Activated T-helper 1 cell treated with anti-CD3 and anti-CD28 coated beads, Interleukin-12 subunit alpha, Interleukin-12 subunit beta, Interleukin-2, Interleukin-4 antibody, amounts not matched to agents 30 ng/mL and 10 ng/mL and 1 ng/mL, durations not matched to agents 14 hours and 24 hours and 36 hours (primary cell): ENCODE data around the gene ANHX. TPM values are rescaled to one million over a fixed set of nuclear protein-coding genes. Genes with fewer than 3 reads are reported as not detected.

Experiments
- DNase-seq: peaks from one replicate; pipeline ENCODE4 v3.0.0; 2021; ENCODE audit warnings: low spot score
- H3K27ac Mint-ChIP-seq: one replicate; pipeline ENCODE4 v1.8.0; 2021; ENCODE audit warnings: mild to moderate bottlenecking, mixed read lengths
- H3K27me3 Mint-ChIP-seq: one replicate; pipeline ENCODE4 v1.8.0; 2022; ENCODE audit warnings: mild to moderate bottlenecking, moderate library complexity, mixed read lengths; ENCODE audit not compliant: insufficient read depth
- H3K36me3 Mint-ChIP-seq: one replicate; pipeline ENCODE4 v1.8.0; 2021; ENCODE audit warnings: low read depth, mixed read lengths
- H3K4me1 Mint-ChIP-seq: one replicate; pipeline ENCODE4 v1.8.0; 2021; ENCODE audit warnings: low read depth, mixed read lengths
- H3K4me3 Mint-ChIP-seq: one replicate; pipeline ENCODE4 v1.8.0; 2021; ENCODE audit warnings: mild to moderate bottlenecking, moderate library complexity, mixed read lengths
- H3K9me3 Mint-ChIP-seq: one replicate; pipeline ENCODE4 v1.8.0; 2021; ENCODE audit warnings: mixed read lengths
- intact Hi-C: fragments of 100-400 bp; cut with micrococcal nuclease; formaldehyde crosslinking; loops from one replicate; pipeline ENCODE4 v1.15.1; 2024
- total RNA-seq: library from RNA; stranded (reverse); gene quantifications from 2 replicates; pipeline ENCODE4 v1.2.3, GENCODE V29; 2022

ANHX gene
- total RNA-seq, 1 donor from 2014 or later: not detected

- H3K27me3 Mint-ChIP-seq: no peaks in the 10 kb centered on the region
- DNase-seq: no peak
- intact Hi-C loops: no loop called here
- H3K4me3 Mint-ChIP-seq: no peak overlapping the region
- H3K4me1 Mint-ChIP-seq: no peaks in the 10 kb centered on the region
- H3K27ac Mint-ChIP-seq: no peak overlapping the region
- peaks cover 58% of the 10 kb centered on the region for H3K9me3 Mint-ChIP-seq
- no peaks in the 10 kb centered on the region for H3K36me3 Mint-ChIP-seq
Measured at GRCh38 chr12:133226690-133227089, 9.0 kb downstream of the ANHX start.

DNA sequence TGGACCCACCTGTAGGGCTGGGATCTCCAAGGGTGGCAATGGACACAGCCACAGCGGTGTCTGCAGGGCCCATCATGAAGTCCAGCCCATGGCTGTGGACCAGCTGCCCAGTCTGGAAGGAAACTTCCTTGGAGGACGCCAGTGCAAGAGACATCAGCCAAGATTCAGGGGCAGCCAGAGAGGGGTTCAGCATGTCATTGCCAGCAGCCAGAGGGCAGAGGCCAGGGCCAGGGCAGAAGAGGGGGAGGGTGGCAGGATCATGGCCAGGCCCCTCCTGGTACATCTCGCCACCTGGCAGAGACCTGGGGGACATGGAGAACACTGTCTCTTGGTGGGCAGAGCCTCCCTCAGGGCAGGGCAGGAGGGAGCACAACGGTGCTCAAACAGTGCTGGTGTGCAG, 10.2 kb downstream of the ANHX start:
- H3K27ac Mint-ChIP-seq: no peak overlapping the region
- no peak overlapping the region for H3K4me3 Mint-ChIP-seq
- peaks cover 62% of the 10 kb centered on the region for H3K9me3 Mint-ChIP-seq
- intact Hi-C loops: no loop called here
- no peaks in the 10 kb centered on the region for H3K27me3 Mint-ChIP-seq
- no peaks in the 10 kb centered on the region for H3K4me1 Mint-ChIP-seq
- no peak for DNase-seq
- H3K36me3 Mint-ChIP-seq: no peaks in the 10 kb centered on the region

DNA sequence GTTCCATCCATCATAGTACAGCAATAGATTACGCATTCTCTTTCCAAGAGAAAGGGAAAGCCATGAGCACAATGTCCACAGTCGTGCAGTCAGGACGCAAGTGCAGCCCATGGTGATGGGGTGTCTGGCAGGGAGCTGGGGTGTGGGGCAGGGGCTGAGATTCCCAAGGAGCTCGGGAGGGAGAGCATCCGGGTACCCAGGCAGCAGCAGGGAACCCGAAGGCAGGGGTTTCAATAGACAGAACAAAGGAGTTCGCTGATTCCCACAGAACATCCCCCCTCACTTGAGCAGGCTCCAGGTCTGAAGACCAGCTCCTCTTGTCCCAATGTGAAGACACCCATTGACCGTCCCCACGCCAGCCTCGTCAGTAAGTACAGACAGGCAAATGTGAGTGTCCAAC, 13.5 kb downstream of the ANHX start:
- H3K27ac Mint-ChIP-seq: no peak overlapping the region
- H3K4me3 Mint-ChIP-seq: no peak overlapping the region
- no peak for DNase-seq
- H3K36me3 Mint-ChIP-seq: no peaks in the 10 kb centered on the region
- no peaks in the 10 kb centered on the region for H3K4me1 Mint-ChIP-seq
- no peaks in the 10 kb centered on the region for H3K27me3 Mint-ChIP-seq
- peaks cover 67% of the 10 kb centered on the region for H3K9me3 Mint-ChIP-seq
- intact Hi-C loops: no loop called here

DNA sequence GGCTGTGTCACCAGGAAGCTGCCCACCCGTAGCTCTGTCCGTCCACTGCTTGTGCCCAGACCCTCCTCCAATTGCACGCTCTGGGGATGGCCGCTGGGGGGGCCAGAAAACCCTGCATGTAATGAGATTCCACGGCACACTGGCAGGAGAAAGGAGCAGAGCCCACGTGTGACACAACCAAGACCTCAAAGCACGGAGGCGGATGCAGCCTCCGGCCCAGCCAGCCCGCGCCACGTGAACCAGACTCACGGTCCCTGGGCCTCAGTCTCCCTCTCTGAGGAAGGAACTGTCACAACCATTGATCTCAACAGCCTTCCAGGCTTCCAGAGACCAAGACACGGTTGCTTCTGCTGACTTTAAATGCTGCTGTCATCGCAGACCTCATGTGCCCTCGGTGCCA, 14.4 kb downstream of the ANHX start:
- Mint-ChIP-seq H3K27me3 (no peaks in the 10 kb centered on the region), H3K9me3 (peaks cover 72% of the 10 kb centered on the region), H3K36me3 (no peaks in the 10 kb centered on the region), H3K4me1 (no peaks in the 10 kb centered on the region), H3K27ac (no peak overlapping the region), H3K4me3 (no peak overlapping the region)
- intact Hi-C loops: no loop called here
- no peak for DNase-seq

DNA sequence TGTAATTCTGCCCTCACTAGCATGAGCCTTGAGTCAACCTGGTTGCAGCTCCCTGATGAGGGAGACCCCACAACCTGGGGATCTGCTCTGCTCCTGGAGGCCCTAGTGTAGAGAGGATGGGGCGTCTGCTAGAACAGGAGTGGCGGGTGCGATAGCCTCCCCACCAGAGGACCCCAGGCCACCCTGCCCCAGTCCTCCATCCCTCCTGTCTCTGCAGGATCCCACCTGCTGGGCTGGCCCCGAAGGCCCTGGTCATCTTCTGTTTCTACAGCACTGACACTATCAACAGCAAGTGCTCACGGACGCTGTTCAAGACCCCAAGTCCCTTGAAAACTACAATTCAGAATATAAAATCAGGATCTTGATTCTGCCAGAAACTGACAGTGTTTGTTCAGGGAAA, 15.2 kb downstream of the ANHX start:
- DNase-seq: no peak
- Mint-ChIP-seq H3K27me3 (no peaks in the 10 kb centered on the region), H3K9me3 (peaks cover 75% of the 10 kb centered on the region), H3K4me1 (no peaks in the 10 kb centered on the region), H3K36me3 (no peaks in the 10 kb centered on the region), H3K27ac (no peak overlapping the region), H3K4me3 (no peak overlapping the region)
- intact Hi-C loops: no loop called here

- no peak overlapping the region for H3K27ac Mint-ChIP-seq
- no peaks in the 10 kb centered on the region for H3K36me3 Mint-ChIP-seq
- DNase-seq: no peak
- H3K9me3 Mint-ChIP-seq: peaks cover 76% of the 10 kb centered on the region
- intact Hi-C loops: no loop called here
- no peak overlapping the region for H3K4me3 Mint-ChIP-seq
- H3K4me1 Mint-ChIP-seq: no peaks in the 10 kb centered on the region
- H3K27me3 Mint-ChIP-seq: no peaks in the 10 kb centered on the region
Measured at GRCh38 chr12:133217219-133217618, 18.5 kb downstream of the ANHX start.

DNA sequence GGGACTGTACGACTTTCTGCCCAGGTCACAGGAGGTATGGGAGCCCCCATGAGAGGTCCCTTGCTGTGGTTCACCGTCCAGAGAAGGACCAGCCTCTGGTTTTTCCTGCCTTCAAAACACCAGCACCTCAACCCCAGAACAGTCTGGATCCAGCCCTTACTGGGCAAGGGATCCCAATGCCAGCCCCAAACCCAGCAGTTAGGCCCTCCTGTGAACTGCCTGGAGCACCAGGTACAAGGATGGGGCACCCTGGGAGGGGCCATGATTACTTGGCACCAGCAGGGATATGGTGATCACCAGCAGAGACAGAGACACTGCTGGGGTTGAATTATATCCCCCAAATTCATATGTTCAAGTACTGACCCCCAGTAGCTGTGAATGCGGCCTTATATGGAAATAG, 20.0 kb downstream of the ANHX start:
- intact Hi-C loops: no loop called here
- no peaks in the 10 kb centered on the region for H3K27me3 Mint-ChIP-seq
- H3K27ac Mint-ChIP-seq: no peak overlapping the region
- peaks cover 78% of the 10 kb centered on the region for H3K9me3 Mint-ChIP-seq
- H3K36me3 Mint-ChIP-seq: no peaks in the 10 kb centered on the region
- no peak for DNase-seq
- no peak overlapping the region for H3K4me3 Mint-ChIP-seq
- no peaks in the 10 kb centered on the region for H3K4me1 Mint-ChIP-seq

- Mint-ChIP-seq H3K9me3 (peaks cover 64% of the 10 kb centered on the region), H3K4me1 (no peaks in the 10 kb centered on the region), H3K36me3 (peaks cover 31% of the 10 kb centered on the region), H3K4me3 (no peak overlapping the region), H3K27me3 (no peaks in the 10 kb centered on the region), H3K27ac (no peak overlapping the region)
- no peak for DNase-seq
- intact Hi-C loops: no loop called here
Measured at GRCh38 chr12:133206390-133206789, 29.3 kb downstream of the ANHX start.

GRCh38 chr12:133204264-133204603, 31.4 kb downstream of the ANHX start:
- H3K4me3 Mint-ChIP-seq: no peak overlapping the region
- no peaks in the 10 kb centered on the region for H3K27me3 Mint-ChIP-seq
- no peak for DNase-seq
- no peak overlapping the region for H3K27ac Mint-ChIP-seq
- H3K9me3 Mint-ChIP-seq: peaks cover 77% of the 10 kb centered on the region
- peaks cover 49% of the 10 kb centered on the region for H3K36me3 Mint-ChIP-seq
- intact Hi-C loops: no loop called here
- no peaks in the 10 kb centered on the region for H3K4me1 Mint-ChIP-seq

DNA sequence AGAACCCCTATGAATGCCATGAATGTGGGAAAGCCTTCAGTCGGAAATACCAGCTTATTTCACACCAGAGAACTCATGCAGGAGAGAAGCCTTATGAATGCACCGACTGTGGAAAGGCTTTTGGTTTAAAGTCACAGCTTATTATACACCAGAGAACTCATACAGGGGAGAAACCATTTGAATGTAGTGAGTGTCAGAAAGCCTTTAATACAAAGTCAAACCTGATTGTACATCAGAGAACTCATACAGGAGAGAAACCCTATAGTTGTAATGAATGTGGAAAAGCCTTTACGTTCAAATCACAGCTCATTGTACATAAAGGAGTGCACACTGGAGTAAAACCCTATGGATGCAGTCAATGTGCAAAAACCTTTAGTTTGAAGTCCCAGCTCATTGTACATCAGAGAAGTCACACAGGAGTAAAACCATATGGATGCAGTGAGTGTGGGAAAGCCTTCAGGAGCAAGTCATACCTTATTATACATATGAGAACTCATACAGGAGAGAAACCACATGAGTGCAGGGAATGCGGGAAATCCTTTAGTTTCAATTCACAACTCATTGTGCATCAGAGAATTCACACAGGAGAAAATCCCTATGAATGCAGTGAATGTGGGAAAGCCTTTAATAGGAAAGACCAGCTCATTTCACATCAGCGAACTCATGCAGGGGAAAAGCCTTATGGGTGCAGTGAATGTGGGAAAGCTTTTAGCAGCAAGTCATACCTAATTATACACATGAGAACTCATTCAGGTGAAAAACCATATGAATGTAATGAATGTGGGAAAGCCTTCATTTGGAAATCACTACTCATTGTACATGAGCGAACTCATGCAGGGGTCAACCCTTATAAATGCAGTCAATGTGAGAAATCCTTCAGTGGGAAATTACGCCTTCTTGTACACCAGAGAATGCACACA, 32.1 kb downstream of the ANHX start:
- H3K9me3 Mint-ChIP-seq: peaks cover 76% of the 10 kb centered on the region
- H3K4me3 Mint-ChIP-seq: no peak overlapping the region
- intact Hi-C loops: no loop called here
- H3K4me1 Mint-ChIP-seq: no peaks in the 10 kb centered on the region
- H3K27ac Mint-ChIP-seq: peak overlapping the region; percentile 31
- no peak for DNase-seq
- H3K27me3 Mint-ChIP-seq: no peaks in the 10 kb centered on the region
- peaks cover 49% of the 10 kb centered on the region for H3K36me3 Mint-ChIP-seq

GRCh38 chr12:133202493-133203343, 33.0 kb downstream of the ANHX start:
- H3K27me3 Mint-ChIP-seq: no peaks in the 10 kb centered on the region
- H3K4me1 Mint-ChIP-seq: no peaks in the 10 kb centered on the region
- intact Hi-C loops: no loop called here
- no peak overlapping the region for H3K4me3 Mint-ChIP-seq
- H3K9me3 Mint-ChIP-seq: peaks cover 73% of the 10 kb centered on the region
- H3K36me3 Mint-ChIP-seq: peaks cover 49% of the 10 kb centered on the region
- H3K27ac Mint-ChIP-seq: no peak overlapping the region
- DNase-seq: no peak

- H3K27me3 Mint-ChIP-seq: no peaks in the 10 kb centered on the region
- H3K4me1 Mint-ChIP-seq: no peaks in the 10 kb centered on the region
- peaks cover 68% of the 10 kb centered on the region for H3K9me3 Mint-ChIP-seq
- intact Hi-C loops: no loop called here
- no peak overlapping the region for H3K4me3 Mint-ChIP-seq
- no peak for DNase-seq
- peaks cover 51% of the 10 kb centered on the region for H3K36me3 Mint-ChIP-seq
- no peak overlapping the region for H3K27ac Mint-ChIP-seq
Measured at GRCh38 chr12:133201888-133202287, 33.8 kb downstream of the ANHX start.

DNA sequence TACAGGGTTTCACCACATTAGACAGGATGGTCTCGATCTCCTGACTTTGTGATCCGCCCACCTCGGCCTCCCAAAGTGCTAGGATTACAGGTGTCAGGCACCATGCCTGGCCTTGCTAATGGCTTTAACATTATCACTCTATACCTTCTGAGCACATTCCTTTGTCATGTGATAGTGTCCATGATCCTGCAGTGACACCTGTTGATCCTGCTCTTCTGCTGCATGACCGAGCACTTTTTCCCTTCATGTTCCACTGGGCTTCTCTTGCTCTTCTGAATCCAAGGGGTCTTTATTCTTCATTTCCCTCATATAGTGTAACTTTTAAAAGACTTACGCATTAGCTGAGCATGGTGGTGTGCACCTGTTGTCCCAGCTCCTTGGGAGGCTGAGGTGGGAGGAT, 42.8 kb downstream of the ANHX start:
- H3K27me3 Mint-ChIP-seq: no peaks in the 10 kb centered on the region
- no peak for DNase-seq
- peaks cover 65% of the 10 kb centered on the region for H3K9me3 Mint-ChIP-seq
- H3K27ac Mint-ChIP-seq: no peak overlapping the region
- intact Hi-C loops: no loop called here
- no peaks in the 10 kb centered on the region for H3K4me1 Mint-ChIP-seq
- H3K36me3 Mint-ChIP-seq: peaks cover 83% of the 10 kb centered on the region
- H3K4me3 Mint-ChIP-seq: no peak overlapping the region
